ENCODE data around the gene DIPK2A.

DIPK2A gene

GRCh38 chr3:143971359-143972154 lies at the start of gene DIPK2A:
TSS of gene DIPK2A (plus strand) at chr3:143971823. CDS start at chr3:143972333, 510 bp downstream.
- DNase-seq (ENCODE audit: low spot score): peak; percentile 90

- DNase-seq (ENCODE audit: low spot score): no peak
Measured at GRCh38 chr3:143924522-143925285, 46.9 kb upstream of the DIPK2A start.

- no peak for DNase-seq (ENCODE audit: low spot score)
Measured at GRCh38 chr3:143928056-143928455, 43.6 kb upstream of the DIPK2A start.

- DNase-seq (ENCODE audit: low spot score): no peak
Measured at GRCh38 chr3:143928541-143929255, 42.9 kb upstream of the DIPK2A start.

GRCh38 chr3:143934791-143935190 lies 36.8 kb upstream of the DIPK2A start:
- no peak for DNase-seq (ENCODE audit: low spot score)

GRCh38 chr3:143935678-143936077 lies 35.9 kb upstream of the DIPK2A start:
- no peak for DNase-seq (ENCODE audit: low spot score)

- no peak for DNase-seq (ENCODE audit: low spot score)
Measured at GRCh38 chr3:143950810-143951209, 20.8 kb upstream of the DIPK2A start.

GRCh38 chr3:143951351-143951971 lies 20.2 kb upstream of the DIPK2A start:
- DNase-seq (ENCODE audit: low spot score): peak; percentile 13

- DNase-seq (ENCODE audit: low spot score): no peak
Measured at GRCh38 chr3:143952569-143953072, 19.0 kb upstream of the DIPK2A start.

GRCh38 chr3:143955113-143955512 lies 16.5 kb upstream of the DIPK2A start:
- no peak for DNase-seq (ENCODE audit: low spot score)

GRCh38 chr3:143956838-143957237 lies 14.8 kb upstream of the DIPK2A start:
- no peak for DNase-seq (ENCODE audit: low spot score)

- DNase-seq (ENCODE audit: low spot score): no peak
Measured at GRCh38 chr3:143957453-143957852, 14.2 kb upstream of the DIPK2A start.

- no peak for DNase-seq (ENCODE audit: low spot score)
Measured at GRCh38 chr3:143958966-143959365, 12.7 kb upstream of the DIPK2A start.

- no peak for DNase-seq (ENCODE audit: low spot score)
Measured at GRCh38 chr3:143961342-143961741, 10.3 kb upstream of the DIPK2A start.

- no peak for DNase-seq (ENCODE audit: low spot score)
Measured at GRCh38 chr3:143963946-143964345, 7.7 kb upstream of the DIPK2A start.

- DNase-seq (ENCODE audit: low spot score): peak; percentile 47
Measured at GRCh38 chr3:143970773-143971358, 757 bp upstream of the DIPK2A start.

- no peak for DNase-seq (ENCODE audit: low spot score)
Measured at GRCh38 chr3:143972155-143972504, 507 bp downstream of the DIPK2A start.

- DNase-seq (ENCODE audit: low spot score): peak; percentile 64
Measured at GRCh38 chr3:143972505-143973258, 1.1 kb downstream of the DIPK2A start.

- DNase-seq (ENCODE audit: low spot score): peak; percentile 86
Measured at GRCh38 chr3:143973259-143974021, 1.8 kb downstream of the DIPK2A start.

Measured in cerebellar cortex (tissue), 1 donor.